ENCODE measurements around the gene BRPF3. TPM values are rescaled to one million over a fixed set of nuclear protein-coding genes. Genes with fewer than 3 reads are reported as not detected.
A peak's percentile ranks its signal among the peaks of the same experiment; 100 is the strongest.

BRPF3 gene
- total RNA-seq = 15.3 TPM
- 17.5 TPM for polyA plus RNA-seq

- DNase-seq (ENCODE audit: extremely low spot score) = peak; percentile 48
- WGBS = under 1% methylated on average over 71 of the region's 79 CpGs
- H3K4me3 ChIP-seq (ENCODE audit: low read depth, low read length) = peak within 1 kb of the TSS; percentile 94
- no peaks in the 10 kb centered on the region for H3K36me3 ChIP-seq (ENCODE audit: insufficient read depth)
- H3K4me1 ChIP-seq (ENCODE audit: insufficient read depth) = no peaks in the 10 kb centered on the region
- H3K27ac ChIP-seq (ENCODE audit: low read depth) = peak within 1 kb of the TSS; percentile 98
Measured at GRCh38 chr6:36196113-36196879, at the start of gene BRPF3. Gene BRPF3 (plus strand): TSS chr6:36196744. CDS start chr6:36200323, 3,579 bp downstream.

- no peak overlapping the region for H3K27ac ChIP-seq (ENCODE audit: low read depth)
- H3K4me3 ChIP-seq (ENCODE audit: low read depth, low read length) = no peak overlapping the region
- H3K36me3 ChIP-seq (ENCODE audit: insufficient read depth) = no peaks in the 10 kb centered on the region
- no peak for DNase-seq (ENCODE audit: extremely low spot score)
- 92% methylated on average over 3 of the region's 3 CpGs for WGBS
- no peaks in the 10 kb centered on the region for H3K4me1 ChIP-seq (ENCODE audit: insufficient read depth)
Measured at GRCh38 chr6:36147294-36147693, 49.2 kb upstream of the BRPF3 start.

GRCh38 chr6:36149476-36149875 lies 47.1 kb upstream of the BRPF3 start:
- no peak for DNase-seq (ENCODE audit: extremely low spot score)
- Histone ChIP-seq H3K27ac (ENCODE audit: low read depth) (no peak overlapping the region), H3K4me1 (ENCODE audit: insufficient read depth) (no peaks in the 10 kb centered on the region), H3K36me3 (ENCODE audit: insufficient read depth) (no peaks in the 10 kb centered on the region), H3K4me3 (ENCODE audit: low read depth, low read length) (no peak overlapping the region)

- Histone ChIP-seq H3K4me1 (ENCODE audit: insufficient read depth) (no peaks in the 10 kb centered on the region), H3K4me3 (ENCODE audit: low read depth, low read length) (no peak overlapping the region), H3K36me3 (ENCODE audit: insufficient read depth) (no peaks in the 10 kb centered on the region), H3K27ac (ENCODE audit: low read depth) (no peak overlapping the region)
- 69% methylated on average over 3 of the region's 3 CpGs for WGBS
- no peak for DNase-seq (ENCODE audit: extremely low spot score)
Measured at GRCh38 chr6:36150283-36150682, 46.3 kb upstream of the BRPF3 start.

- H3K27ac ChIP-seq (ENCODE audit: low read depth) = no peak overlapping the region
- H3K36me3 ChIP-seq (ENCODE audit: insufficient read depth) = no peaks in the 10 kb centered on the region
- no peak for DNase-seq (ENCODE audit: extremely low spot score)
- no peaks in the 10 kb centered on the region for H3K4me1 ChIP-seq (ENCODE audit: insufficient read depth)
- H3K4me3 ChIP-seq (ENCODE audit: low read depth, low read length) = no peak overlapping the region
- WGBS = 90% methylated on average over 2 of the region's 2 CpGs
Measured at GRCh38 chr6:36154286-36154685, 42.3 kb upstream of the BRPF3 start.

GRCh38 chr6:36155662-36156061 lies 40.9 kb upstream of the BRPF3 start:
- Histone ChIP-seq H3K4me1 (ENCODE audit: insufficient read depth) (no peaks in the 10 kb centered on the region), H3K36me3 (ENCODE audit: insufficient read depth) (no peaks in the 10 kb centered on the region), H3K4me3 (ENCODE audit: low read depth, low read length) (no peak overlapping the region), H3K27ac (ENCODE audit: low read depth) (no peak overlapping the region)
- 97% methylated on average over 2 of the region's 2 CpGs for WGBS
- DNase-seq (ENCODE audit: extremely low spot score) = no peak

- no peak for DNase-seq (ENCODE audit: extremely low spot score)
- no peak overlapping the region for H3K4me3 ChIP-seq (ENCODE audit: low read depth, low read length)
- 85% methylated on average over 4 of the region's 4 CpGs for WGBS
Measured at GRCh38 chr6:36160147-36160760, 36.3 kb upstream of the BRPF3 start.

GRCh38 chr6:36169023-36170007 lies 27.2 kb upstream of the BRPF3 start:
- no peak for DNase-seq (ENCODE audit: extremely low spot score)
- H3K4me1 ChIP-seq (ENCODE audit: insufficient read depth) = no peaks in the 10 kb centered on the region
- no peak overlapping the region for H3K27ac ChIP-seq (ENCODE audit: low read depth)
- WGBS = 96% methylated on average over 2 of the region's 2 CpGs
- no peak overlapping the region for H3K4me3 ChIP-seq (ENCODE audit: low read depth, low read length)
- H3K36me3 ChIP-seq (ENCODE audit: insufficient read depth) = no peaks in the 10 kb centered on the region

More at GRCh38 chr6:36160147-36160760, 36.3 kb upstream of the BRPF3 start:
- Histone ChIP-seq H3K27ac (ENCODE audit: low read depth) (no peak overlapping the region), H3K36me3 (ENCODE audit: insufficient read depth) (no peaks in the 10 kb centered on the region), H3K4me1 (ENCODE audit: insufficient read depth) (no peaks in the 10 kb centered on the region)

- H3K4me1 ChIP-seq (ENCODE audit: insufficient read depth) = no peaks in the 10 kb centered on the region
- no peak for DNase-seq (ENCODE audit: extremely low spot score)
- 98% methylated on average over 2 of the region's 2 CpGs for WGBS
Measured at GRCh38 chr6:36170704-36171103, 25.8 kb upstream of the BRPF3 start.

GRCh38 chr6:36171573-36171972 lies 25.0 kb upstream of the BRPF3 start:
- no peaks in the 10 kb centered on the region for H3K4me1 ChIP-seq (ENCODE audit: insufficient read depth)
- no peak overlapping the region for H3K27ac ChIP-seq (ENCODE audit: low read depth)
- no peak for DNase-seq (ENCODE audit: extremely low spot score)
- no peaks in the 10 kb centered on the region for H3K36me3 ChIP-seq (ENCODE audit: insufficient read depth)
- 45% methylated on average over 2 of the region's 2 CpGs for WGBS
- H3K4me3 ChIP-seq (ENCODE audit: low read depth, low read length) = no peak overlapping the region

More at GRCh38 chr6:36170704-36171103, 25.8 kb upstream of the BRPF3 start:
- H3K36me3 ChIP-seq (ENCODE audit: insufficient read depth) = no peaks in the 10 kb centered on the region
- no peak overlapping the region for H3K27ac ChIP-seq (ENCODE audit: low read depth)
- H3K4me3 ChIP-seq (ENCODE audit: low read depth, low read length) = no peak overlapping the region

- Histone ChIP-seq H3K36me3 (ENCODE audit: insufficient read depth) (no peaks in the 10 kb centered on the region), H3K27ac (ENCODE audit: low read depth) (no peak overlapping the region), H3K4me1 (ENCODE audit: insufficient read depth) (no peaks in the 10 kb centered on the region), H3K4me3 (ENCODE audit: low read depth, low read length) (no peak overlapping the region)
- DNase-seq (ENCODE audit: extremely low spot score) = no peak
Measured at GRCh38 chr6:36177166-36177565, 19.4 kb upstream of the BRPF3 start.

GRCh38 chr6:36178544-36178943 lies 18.0 kb upstream of the BRPF3 start:
- H3K36me3 ChIP-seq (ENCODE audit: insufficient read depth) = no peaks in the 10 kb centered on the region
- DNase-seq (ENCODE audit: extremely low spot score) = no peak
- no peak overlapping the region for H3K4me3 ChIP-seq (ENCODE audit: low read depth, low read length)
- no peaks in the 10 kb centered on the region for H3K4me1 ChIP-seq (ENCODE audit: insufficient read depth)
- no peak overlapping the region for H3K27ac ChIP-seq (ENCODE audit: low read depth)

GRCh38 chr6:36180126-36180525 lies 16.4 kb upstream of the BRPF3 start:
- DNase-seq (ENCODE audit: extremely low spot score) = no peak
- no peaks in the 10 kb centered on the region for H3K36me3 ChIP-seq (ENCODE audit: insufficient read depth)
- H3K4me3 ChIP-seq (ENCODE audit: low read depth, low read length) = no peak overlapping the region
- no peak overlapping the region for H3K27ac ChIP-seq (ENCODE audit: low read depth)
- 96% methylated on average over 1 of the region's 1 CpG for WGBS
- no peaks in the 10 kb centered on the region for H3K4me1 ChIP-seq (ENCODE audit: insufficient read depth)

All from urinary bladder (tissue), 4 donors.